ENCODE results near the gene TXNRD1.
A peak's percentile ranks its signal among the peaks of the same experiment; 100 is the strongest.
"Not testable (repeated sequence)": the region's sequence is repeated elsewhere in the genome, so short reads cannot be mapped to it uniquely, and the experiment has no call there.

TXNRD1 gene

DNA sequence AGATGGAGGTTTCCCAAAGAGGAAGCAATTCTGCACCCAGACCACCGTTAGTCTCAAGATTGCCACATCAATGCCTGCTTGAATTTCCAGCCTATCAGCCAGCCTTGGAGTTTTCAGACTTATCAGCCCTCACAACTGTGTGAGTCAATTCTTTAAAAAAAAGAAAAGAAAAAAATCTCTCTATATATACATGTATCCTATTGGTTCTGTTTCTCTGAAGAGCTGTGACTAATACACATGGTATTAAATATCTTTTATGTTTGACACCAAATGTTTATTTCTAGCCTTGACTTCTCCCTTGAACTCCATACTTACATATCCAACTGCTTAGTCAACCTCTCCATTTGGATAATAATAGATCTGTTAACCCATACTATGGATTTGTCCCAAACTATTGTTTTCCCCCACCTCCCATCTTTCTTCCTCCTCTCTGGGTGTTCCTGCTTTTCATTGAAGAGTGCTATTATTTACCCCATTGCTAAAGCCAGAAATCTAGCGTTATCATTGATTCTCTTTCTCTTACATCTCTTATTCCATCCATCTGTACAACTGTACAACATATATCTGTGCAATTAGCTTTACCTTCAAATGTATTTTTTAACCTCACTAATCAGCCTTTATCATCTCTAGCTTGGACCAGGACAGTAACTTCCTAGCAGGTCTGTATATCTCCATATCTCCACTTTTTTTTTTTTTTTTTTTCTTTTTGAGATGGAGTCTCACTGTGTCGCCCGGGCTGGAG is 65.3 kb downstream of the TXNRD1 start:
- no peak for DNase-seq (ENCODE audit: low spot score)

DNA sequence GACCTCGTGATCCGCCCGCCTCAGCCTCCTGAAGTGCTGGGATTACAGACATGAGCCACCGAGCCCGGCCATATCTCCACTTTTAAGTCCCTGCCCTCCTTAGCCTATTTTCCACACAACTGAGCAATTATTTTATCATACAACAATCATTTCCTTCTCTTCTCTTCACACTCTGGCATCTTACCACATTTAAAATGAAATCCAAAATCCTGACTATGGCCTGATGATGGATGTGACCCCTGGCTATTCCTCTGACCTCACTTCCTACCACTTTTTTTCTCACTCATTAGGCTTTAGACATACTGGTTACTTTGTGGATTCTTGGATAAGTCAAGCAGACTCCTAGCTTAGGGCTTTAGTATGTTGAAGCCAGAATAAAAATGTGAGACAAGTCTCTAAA is 66.1 kb downstream of the TXNRD1 start:
- no peak for DNase-seq (ENCODE audit: low spot score)

DNA sequence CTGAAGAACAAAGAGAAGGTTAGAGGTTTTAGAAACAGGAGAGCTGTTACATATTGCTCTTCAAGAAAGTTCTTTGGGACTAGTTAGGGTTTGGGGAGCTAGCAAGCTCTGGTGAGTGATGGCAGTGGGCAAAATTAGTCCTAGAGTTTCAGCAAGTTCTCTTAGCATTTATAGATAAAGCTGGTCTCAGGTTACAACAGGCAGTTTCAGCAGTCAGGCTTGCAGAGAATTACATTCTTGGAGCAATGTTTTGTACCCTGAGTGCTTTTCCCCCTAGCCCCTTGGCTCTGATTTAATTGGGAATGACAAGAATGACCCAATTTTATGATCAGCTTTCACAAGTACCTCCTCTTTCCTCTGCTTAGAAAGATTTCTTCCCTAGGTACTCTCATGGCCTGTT is 66.5 kb downstream of the TXNRD1 start:
- DNase-seq (ENCODE audit: low spot score) = no peak

DNA sequence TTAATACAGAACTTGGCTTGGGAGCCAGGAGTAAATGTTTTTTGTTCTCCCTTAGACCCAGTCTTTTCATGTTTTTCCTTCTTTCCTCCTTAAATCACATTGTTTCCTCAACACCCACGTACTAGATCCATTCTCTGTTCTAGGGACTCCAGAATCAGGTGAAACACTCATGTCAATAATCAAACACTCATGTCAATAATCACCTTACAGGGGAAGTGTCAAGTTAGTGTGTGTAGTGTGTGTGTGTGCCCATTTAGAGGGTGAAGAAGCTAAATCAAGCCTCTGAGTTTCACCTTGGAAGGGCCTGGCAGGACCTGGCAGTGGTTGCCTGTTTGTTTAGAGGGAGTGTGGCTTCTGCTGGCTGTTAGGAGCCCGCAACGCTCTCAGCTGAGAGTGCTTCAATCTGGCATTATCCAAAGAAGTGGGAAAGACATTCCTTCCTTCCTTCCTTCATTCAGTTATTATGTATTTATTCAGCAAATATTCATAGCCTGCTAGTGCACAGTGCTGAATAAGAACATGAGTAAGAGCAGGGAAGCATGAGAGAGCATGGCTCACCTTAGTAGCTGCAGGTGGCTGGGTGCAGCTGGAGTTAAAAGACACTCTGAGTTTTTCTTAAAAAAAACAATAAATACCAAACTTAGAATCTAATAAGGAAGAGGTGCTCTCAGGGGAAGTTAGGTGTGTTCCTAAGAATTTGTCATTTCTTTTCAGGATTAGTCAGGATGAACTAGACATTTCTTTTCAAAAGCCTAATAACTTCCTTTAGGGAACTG is 70.3 kb downstream of the TXNRD1 start:
- DNase-seq (ENCODE audit: low spot score) = no peak

DNA sequence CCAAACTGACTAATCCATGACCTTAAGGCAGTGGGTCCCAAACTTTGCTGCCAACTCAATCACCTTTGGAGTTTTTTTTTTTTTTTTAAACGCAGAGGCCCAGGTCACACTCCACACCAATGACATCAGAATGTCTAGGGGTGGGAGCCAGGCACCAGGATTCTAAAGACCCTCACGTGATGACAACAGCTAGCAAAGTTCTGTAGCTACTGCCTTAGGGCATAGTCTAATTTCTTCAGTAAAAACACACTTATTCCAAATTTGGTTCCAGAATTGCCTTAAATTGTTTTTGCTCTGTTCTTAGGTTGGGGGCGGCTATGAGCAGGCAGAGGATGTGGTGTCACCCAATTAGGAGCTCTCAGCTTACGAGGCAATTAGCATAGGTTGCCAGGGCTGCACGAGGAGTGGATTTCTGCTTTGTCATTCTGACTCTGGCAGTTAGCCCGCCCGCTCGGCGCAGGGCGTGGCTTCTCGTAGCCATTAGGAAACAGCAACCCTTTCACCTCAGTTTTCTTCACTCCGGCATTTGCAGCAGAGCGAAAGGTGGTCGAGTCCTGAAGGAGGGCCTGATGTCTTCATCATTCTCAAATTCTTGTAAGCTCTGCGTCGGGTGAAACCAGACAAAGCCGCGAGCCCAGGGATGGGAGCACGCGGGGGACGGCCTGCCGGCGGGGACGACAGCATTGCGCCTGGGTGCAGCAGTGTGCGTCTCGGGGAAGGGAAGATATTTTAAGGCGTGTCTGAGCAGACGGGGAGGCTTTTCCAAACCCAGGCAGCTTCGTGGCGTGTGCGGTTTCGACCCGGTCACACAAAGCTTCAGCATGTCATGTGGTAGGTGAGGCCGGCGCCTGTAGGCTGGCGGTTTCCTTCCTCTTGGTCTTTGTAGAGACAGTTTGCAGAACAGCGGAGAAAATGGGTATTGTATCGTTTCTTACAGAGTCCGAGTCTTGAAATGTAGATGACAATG is 71.2 kb downstream of the TXNRD1 start:
- DNase-seq (ENCODE audit: low spot score) = peak; percentile 96

GRCh38 chr12:104288635-104289274 is 73.2 kb downstream of the TXNRD1 start:
- peak; percentile 90 for DNase-seq (ENCODE audit: low spot score)

GRCh38 chr12:104290320-104290719 is 74.7 kb downstream of the TXNRD1 start:
- DNase-seq (ENCODE audit: low spot score) = no peak

DNA sequence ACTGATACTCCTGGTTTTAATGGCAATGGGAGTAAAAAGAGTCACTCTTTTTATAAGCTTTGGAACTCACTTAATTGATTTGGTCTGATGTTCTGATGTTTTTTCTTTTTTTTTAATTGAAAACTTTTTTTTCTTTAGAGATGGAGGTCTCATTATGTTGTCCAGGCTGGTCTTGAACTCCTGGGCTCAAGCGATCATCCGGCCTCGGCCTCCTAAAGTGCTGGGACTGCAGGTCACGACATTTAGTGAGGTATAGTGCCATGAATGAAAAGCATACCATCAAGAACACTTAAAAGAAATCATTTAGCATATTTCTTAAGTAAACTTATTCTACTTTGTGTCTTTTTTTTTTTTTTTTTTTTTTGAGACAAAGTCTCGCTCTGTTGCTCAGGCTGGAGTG is 75.3 kb downstream of the TXNRD1 start:
- no peak for DNase-seq (ENCODE audit: low spot score)

- DNase-seq (ENCODE audit: low spot score) = no peak
Observed at GRCh38 chr12:104291867-104292524, 76.4 kb downstream of the TXNRD1 start.

GRCh38 chr12:104292872-104293794 is 77.6 kb downstream of the TXNRD1 start:
- no peak for DNase-seq (ENCODE audit: low spot score)

DNA sequence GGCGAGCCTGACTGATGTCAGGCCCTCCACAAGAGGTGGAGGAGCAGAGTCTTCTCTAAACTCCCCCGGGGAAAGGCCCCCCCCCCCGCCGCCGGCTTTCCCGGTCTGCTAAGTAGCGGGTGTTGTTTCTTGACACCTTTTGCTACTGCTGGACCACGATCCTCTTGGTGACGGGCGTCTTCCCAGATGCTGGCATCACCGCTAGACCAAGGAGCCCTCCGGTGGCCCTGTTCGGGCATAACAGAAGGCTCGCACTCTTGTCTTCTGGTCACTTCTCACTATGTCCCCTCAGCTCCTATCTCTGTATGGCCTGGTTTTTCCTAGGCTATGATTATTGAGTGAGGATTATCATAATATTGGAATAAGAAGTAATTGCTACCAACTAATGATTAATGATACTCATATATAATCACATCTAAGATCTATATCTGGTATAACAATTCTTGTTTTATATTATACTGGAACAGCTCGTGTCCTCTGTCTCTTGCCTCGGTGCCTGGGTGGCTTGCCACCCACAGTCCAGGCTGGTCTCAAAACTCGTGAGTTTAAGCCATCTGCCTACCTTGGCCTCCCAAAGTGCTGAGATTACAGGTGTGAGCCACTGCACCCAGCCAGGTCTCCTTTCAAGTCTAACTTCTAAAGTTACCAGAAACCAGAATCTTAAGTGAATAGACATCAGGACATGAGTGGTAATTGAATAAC is 78.7 kb downstream of the TXNRD1 start:
- not testable (repeated sequence) for DNase-seq (ENCODE audit: low spot score)

- no peak for DNase-seq (ENCODE audit: low spot score)
Observed at GRCh38 chr12:104294927-104295668, 79.5 kb downstream of the TXNRD1 start.

GRCh38 chr12:104295954-104296353 is 80.4 kb downstream of the TXNRD1 start:
- no peak for DNase-seq (ENCODE audit: low spot score)

DNA sequence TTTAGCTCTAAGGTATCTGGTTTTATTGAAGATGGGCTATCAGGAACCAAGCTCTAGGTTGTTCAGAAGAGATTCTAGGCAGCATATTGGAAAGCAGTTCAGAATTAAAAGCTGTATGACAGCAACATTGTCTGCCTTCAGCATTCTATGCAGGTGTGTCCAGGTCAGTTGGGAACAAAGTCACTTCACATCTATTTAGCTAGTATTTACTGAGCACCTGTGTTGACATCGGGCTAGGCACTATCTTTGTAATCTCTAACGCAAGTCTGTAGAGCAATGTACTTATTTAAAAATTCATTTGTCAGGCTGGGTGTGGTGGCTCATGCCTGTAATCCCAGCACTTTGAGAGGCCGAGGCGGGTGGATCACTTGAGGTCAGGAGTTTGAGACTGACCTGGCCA is 81.1 kb downstream of the TXNRD1 start:
- DNase-seq (ENCODE audit: low spot score) = no peak

- no peak for DNase-seq (ENCODE audit: low spot score)
Observed at GRCh38 chr12:104297477-104298113, 82.0 kb downstream of the TXNRD1 start.

- no peak for DNase-seq (ENCODE audit: low spot score)
Observed at GRCh38 chr12:104299842-104300481, 84.4 kb downstream of the TXNRD1 start.

GRCh38 chr12:104303538-104304151 is 88.1 kb downstream of the TXNRD1 start, which contains the start of gene EID3:
Gene EID3 (plus strand): TSS chr12:104303739. CDS start chr12:104303935, 196 bp downstream.
- peak; percentile 91 for DNase-seq (ENCODE audit: low spot score)
